ENCODE data around the gene RELN. TPM values are rescaled to one million over a fixed set of nuclear protein-coding genes. Genes with fewer than 3 reads are reported as not detected.

The RELN gene
- total and polyA plus RNA-seq, 9 of the 15 experiments (the other 6 are each of a cell fraction or from before 2014, with no cell fraction given): 12.9 to 43.2 (median 18.1) TPM

- TF ChIP-seq REST (IDR thresholded peaks at IDR 0.05; ENCODE audit: borderline replicate concordance): peak; percentile 73
- no peak for TF ChIP-seq REST (CRISPR knock-in tag; IDR thresholded peaks at IDR 0.05; ENCODE audit: low read depth)
- peak; percentile 88; the same call in 1 of the 2 replicates for TF ChIP-seq STAG1 (CRISPR knock-in tag; IDR thresholded peaks at IDR 0.05; ENCODE audit: borderline replicate concordance)
- no peak for TF ChIP-seq E4F1 (CRISPR knock-in tag; IDR thresholded peaks at IDR 0.05; ENCODE audit: borderline replicate concordance)
- TF ChIP-seq MBD1 (CRISPR knock-in tag; IDR thresholded peaks at IDR 0.05): no peak
- no peak for TF ChIP-seq NFXL1 (CRISPR knock-in tag; IDR thresholded peaks at IDR 0.05)
- no peak for TF ChIP-seq RCOR1 (IDR thresholded peaks at IDR 0.05; ENCODE audit: borderline replicate concordance in 1 of 2, low read depth in 2 of 2, low read length in 2 of 2)
- TF ChIP-seq BMI1 (IDR thresholded peaks at IDR 0.05; ENCODE audit: low read length): peak; percentile 44; the same call in 1 of the 2 replicates
- TF ChIP-seq MYBL2 (IDR thresholded peaks at IDR 0.05; ENCODE audit: low read depth): no peak
- TF ChIP-seq MYBL2 (CRISPR knock-in tag; IDR thresholded peaks at IDR 0.05; ENCODE audit: borderline replicate concordance): no peak
- no peak for TF ChIP-seq ZNF23 (CRISPR knock-in tag; IDR thresholded peaks at IDR 0.05)
- no peak for TF ChIP-seq HMG20B (CRISPR knock-in tag; IDR thresholded peaks at IDR 0.05)
- no peak for TF ChIP-seq ZNF175 (CRISPR knock-in tag; IDR thresholded peaks at IDR 0.05; ENCODE audit: low read depth)
These were observed 542.1 kb downstream of the RELN start (continued) for GRCh38 chr7:103447073-103447960.
